K562 (cell line): ENCODE results near the gene HS2ST1. TPM values are rescaled to one million over a fixed set of nuclear protein-coding genes. Genes with fewer than 3 reads are reported as not detected.

Experiments
- ETV5 ChIP-seq: sonication (generic); formaldehyde crosslinking; IDR thresholded peaks from 2 replicates; pipeline ENCODE4 v1.4.0; 2020; ENCODE audit warnings: low read depth, mild to moderate bottlenecking, missing genetic modification reagents
- L3MBTL2 ChIP-seq: fragments of 450-650 bp; IDR thresholded peaks from 2 replicates; pipeline ENCODE4 v1.6.1; 2016; ENCODE audit warnings: mild to moderate bottlenecking, moderate library complexity
- MCM3 ChIP-seq: fragments of 450-650 bp; IDR thresholded peaks from 2 replicates; pipeline ENCODE4 v1.6.1; 2016
- MED1 ChIP-seq: sonication (generic); formaldehyde crosslinking; IDR thresholded peaks from 2 replicates; pipeline ENCODE4 v1.8.1; 2023; ENCODE audit warnings: missing genetic modification reagents, borderline replicate concordance
- MTF1 ChIP-seq: fragments of 250-450 bp; sonication (Bioruptor Pico); IDR thresholded peaks from 2 replicates; pipeline ENCODE4 v1.9.0; 2021; ENCODE audit warnings: moderate library complexity, mild to moderate bottlenecking, inconsistent platforms, borderline replicate concordance
- POU5F1 ChIP-seq: fragments of 150-350 bp; IDR thresholded peaks from 2 replicates; pipeline ENCODE4 v1.6.1; 2014; ENCODE audit warnings: borderline replicate concordance, low read length, low read depth, mild to moderate bottlenecking; ENCODE audit not compliant: partially characterized antibody
- SMARCB1 ChIP-seq: IDR thresholded peaks from 2 replicates; pipeline ENCODE4 v1.6.1; 2011; ENCODE audit warnings: improper control_type of control experiment, low read depth; ENCODE audit not compliant: insufficient read length
- polyA plus RNA-seq, 8 experiments: library from polyadenylated mRNA; depleted of rRNA in 4 of 8; stranded (reverse) in 5 of 8; unstranded in 3 of 8; fragments of >200 nt; fragmentation: Nextera tagmentation in 2 of 8; fragmentation: Illumina TruSeq in 1 of 8; extraction: Ambion mirVana in 2 of 8; extraction: Trizol in 1 of 8; gene quantifications; 2 replicates each; pipeline versions ENCODE4 v1.2.1 to v1.2.3, GENCODE V29; 2011 to 2014; ENCODE audit warnings: inconsistent platforms in 1 of 8, missing spikeins in 1 of 8
- total RNA-seq, 7 experiments: library from RNA; depleted of rRNA in 6 of 7; stranded (reverse); fragments of >200 nt in 6 of 7; fragmentation: Illumina TruSeq in 2 of 7; extraction: Trizol in 2 of 7; gene quantifications; 2 replicates each; pipeline versions ENCODE4 v1.2.1 to v1.2.3, GENCODE V29; 2011 to 2021; ENCODE audit warnings: low replicate concordance in 1 of 7
- TF ChIP-seq, protein P1 (sequence below): sonication (generic); formaldehyde crosslinking; IDR thresholded peaks from 2 replicates; pipeline ENCODE4 v1.8.1; 2023; ENCODE audit warnings: mild to moderate bottlenecking, missing genetic modification reagents
- TF ChIP-seq, protein P2 (sequence below): fragments of 250-450 bp; sonication (Bioruptor Pico); IDR thresholded peaks from 2 replicates; pipeline ENCODE4 v1.8.0; 2022; ENCODE audit warnings: moderate library complexity, mild to moderate bottlenecking, inconsistent platforms
- TF ChIP-seq, protein P3 (sequence below): IDR thresholded peaks from 2 replicates; pipeline ENCODE4 v1.6.1; 2012; ENCODE audit warnings: low read depth, low read length, improper control_type of control experiment, borderline replicate concordance
- TF ChIP-seq, protein P4 (sequence below): fragments of 450-650 bp; conservative IDR thresholded peaks from 2 replicates; pipeline ENCODE4 v1.6.1; 2016; ENCODE audit warnings: missing genetic modification characterization, low read depth, mild to moderate bottlenecking, missing compliant biosample characterization, moderate library complexity
- TF ChIP-seq, protein P5 (sequence below): fragments of 250-450 bp; sonication (Bioruptor Pico); IDR thresholded peaks from 2 replicates; pipeline ENCODE4 v1.5.0; 2021

HS2ST1 gene
- total and polyA plus RNA-seq, 9 of the 15 experiments (the other 6 are each of a cell fraction or from before 2014, with no cell fraction given): 7.7 to 43.3 (median 25.8) TPM

DNA sequence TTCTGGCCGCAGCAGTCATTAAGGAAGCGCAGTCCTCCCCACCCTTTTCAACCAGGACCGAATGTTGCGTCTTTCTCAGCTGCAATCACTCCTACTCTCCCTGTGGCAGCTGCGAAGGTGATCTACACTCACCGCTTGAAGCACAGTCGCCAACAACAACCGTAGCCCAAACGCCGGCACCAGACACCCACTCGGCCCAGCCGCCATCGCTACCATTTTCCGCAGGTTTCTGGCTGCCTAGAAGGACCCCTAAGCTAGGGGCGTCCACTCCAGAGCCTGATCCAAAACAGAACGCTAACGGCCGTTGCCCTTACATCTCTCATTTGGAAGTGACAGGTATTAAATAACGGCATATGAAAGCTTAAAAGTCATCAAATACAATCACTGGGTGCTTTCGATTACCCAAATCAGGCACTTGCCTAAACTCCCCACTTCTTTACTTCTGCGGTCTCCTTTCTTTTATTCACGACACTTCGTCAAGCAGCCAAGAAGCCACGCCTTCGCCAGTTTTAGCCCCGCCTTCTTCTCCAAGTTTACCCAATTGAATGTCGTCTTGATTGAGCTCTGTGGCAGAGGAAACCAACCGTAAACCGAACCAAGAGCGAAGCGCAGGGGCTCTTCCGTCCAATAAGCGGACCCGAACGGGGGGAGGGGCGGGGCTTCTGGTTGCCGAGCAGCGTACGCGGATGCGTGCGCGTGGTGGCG lies 387 bp upstream of the HS2ST1 start, which contains the start of gene SELENOF (continued):
- TF ChIP-seq, protein P1, sequence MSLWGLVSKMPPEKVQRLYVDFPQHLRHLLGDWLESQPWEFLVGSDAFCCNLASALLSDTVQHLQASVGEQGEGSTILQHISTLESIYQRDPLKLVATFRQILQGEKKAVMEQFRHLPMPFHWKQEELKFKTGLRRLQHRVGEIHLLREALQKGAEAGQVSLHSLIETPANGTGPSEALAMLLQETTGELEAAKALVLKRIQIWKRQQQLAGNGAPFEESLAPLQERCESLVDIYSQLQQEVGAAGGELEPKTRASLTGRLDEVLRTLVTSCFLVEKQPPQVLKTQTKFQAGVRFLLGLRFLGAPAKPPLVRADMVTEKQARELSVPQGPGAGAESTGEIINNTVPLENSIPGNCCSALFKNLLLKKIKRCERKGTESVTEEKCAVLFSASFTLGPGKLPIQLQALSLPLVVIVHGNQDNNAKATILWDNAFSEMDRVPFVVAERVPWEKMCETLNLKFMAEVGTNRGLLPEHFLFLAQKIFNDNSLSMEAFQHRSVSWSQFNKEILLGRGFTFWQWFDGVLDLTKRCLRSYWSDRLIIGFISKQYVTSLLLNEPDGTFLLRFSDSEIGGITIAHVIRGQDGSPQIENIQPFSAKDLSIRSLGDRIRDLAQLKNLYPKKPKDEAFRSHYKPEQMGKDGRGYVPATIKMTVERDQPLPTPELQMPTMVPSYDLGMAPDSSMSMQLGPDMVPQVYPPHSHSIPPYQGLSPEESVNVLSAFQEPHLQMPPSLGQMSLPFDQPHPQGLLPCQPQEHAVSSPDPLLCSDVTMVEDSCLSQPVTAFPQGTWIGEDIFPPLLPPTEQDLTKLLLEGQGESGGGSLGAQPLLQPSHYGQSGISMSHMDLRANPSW: no peak
- TF ChIP-seq, protein P2, sequence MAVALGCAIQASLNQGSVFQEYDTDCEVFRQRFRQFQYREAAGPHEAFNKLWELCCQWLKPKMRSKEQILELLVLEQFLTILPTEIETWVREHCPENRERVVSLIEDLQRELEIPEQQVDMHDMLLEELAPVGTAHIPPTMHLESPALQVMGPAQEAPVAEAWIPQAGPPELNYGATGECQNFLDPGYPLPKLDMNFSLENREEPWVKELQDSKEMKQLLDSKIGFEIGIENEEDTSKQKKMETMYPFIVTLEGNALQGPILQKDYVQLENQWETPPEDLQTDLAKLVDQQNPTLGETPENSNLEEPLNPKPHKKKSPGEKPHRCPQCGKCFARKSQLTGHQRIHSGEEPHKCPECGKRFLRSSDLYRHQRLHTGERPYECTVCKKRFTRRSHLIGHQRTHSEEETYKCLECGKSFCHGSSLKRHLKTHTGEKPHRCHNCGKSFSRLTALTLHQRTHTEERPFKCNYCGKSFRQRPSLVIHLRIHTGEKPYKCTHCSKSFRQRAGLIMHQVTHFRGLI (CRISPR knock-in tag): no peak
- TF ChIP-seq L3MBTL2 (peak; percentile 44; the same call in 1 of the 2 replicates), ETV5 (CRISPR knock-in tag) (no peak), MED1 (CRISPR knock-in tag) (no peak), POU5F1 (no peak), SMARCB1 (no peak), MTF1 (CRISPR knock-in tag) (no peak), MCM3 (no peak)
- TF ChIP-seq, protein P3, sequence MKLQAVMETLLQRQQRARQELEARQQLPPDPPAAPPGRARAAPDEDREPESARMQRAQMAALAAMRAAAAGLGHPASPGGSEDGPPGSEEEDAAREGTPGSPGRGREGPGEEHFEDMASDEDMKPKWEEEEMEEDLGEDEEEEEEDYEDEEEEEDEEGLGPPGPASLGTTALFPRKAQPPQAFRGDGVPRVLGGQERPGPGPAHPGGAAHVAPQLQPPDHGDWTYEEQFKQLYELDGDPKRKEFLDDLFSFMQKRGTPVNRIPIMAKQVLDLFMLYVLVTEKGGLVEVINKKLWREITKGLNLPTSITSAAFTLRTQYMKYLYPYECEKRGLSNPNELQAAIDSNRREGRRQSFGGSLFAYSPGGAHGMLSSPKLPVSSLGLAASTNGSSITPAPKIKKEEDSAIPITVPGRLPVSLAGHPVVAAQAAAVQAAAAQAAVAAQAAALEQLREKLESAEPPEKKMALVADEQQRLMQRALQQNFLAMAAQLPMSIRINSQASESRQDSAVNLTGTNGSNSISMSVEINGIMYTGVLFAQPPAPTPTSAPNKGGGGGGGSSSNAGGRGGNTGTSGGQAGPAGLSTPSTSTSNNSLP: no peak; the same call in 1 of the 2 replicates
- TF ChIP-seq, protein P4, sequence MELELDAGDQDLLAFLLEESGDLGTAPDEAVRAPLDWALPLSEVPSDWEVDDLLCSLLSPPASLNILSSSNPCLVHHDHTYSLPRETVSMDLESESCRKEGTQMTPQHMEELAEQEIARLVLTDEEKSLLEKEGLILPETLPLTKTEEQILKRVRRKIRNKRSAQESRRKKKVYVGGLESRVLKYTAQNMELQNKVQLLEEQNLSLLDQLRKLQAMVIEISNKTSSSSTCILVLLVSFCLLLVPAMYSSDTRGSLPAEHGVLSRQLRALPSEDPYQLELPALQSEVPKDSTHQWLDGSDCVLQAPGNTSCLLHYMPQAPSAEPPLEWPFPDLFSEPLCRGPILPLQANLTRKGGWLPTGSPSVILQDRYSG: no peak
- TF ChIP-seq, protein P5, sequence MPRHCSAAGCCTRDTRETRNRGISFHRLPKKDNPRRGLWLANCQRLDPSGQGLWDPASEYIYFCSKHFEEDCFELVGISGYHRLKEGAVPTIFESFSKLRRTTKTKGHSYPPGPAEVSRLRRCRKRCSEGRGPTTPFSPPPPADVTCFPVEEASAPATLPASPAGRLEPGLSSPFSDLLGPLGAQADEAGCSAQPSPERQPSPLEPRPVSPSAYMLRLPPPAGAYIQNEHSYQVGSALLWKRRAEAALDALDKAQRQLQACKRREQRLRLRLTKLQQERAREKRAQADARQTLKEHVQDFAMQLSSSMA (CRISPR knock-in tag): no peak
